Parathyroid adenoma (tissue), 2 donors: ENCODE results near the gene WDR20.

ENCODE experiments used
- H2AFZ ChIP-seq: fragments of 300-600 bp; sonication (generic); one replicate; pipeline ENCODE4 v1.7.0; 2017; ENCODE audit warnings: antibody characterized with exemption, mild to moderate bottlenecking
- H3K27ac ChIP-seq: fragments of 300-600 bp; sonication (generic); one replicate; pipeline ENCODE4 v1.7.0; 2017
- H3K27me3 ChIP-seq: fragments of 300-600 bp; sonication (generic); one replicate; pipeline ENCODE4 v1.7.0; 2017; ENCODE audit warnings: low read length; ENCODE audit not compliant: control insufficient read depth, insufficient read depth
- H3K36me3 ChIP-seq: fragments of 300-600 bp; sonication (generic); one replicate; pipeline ENCODE4 v1.7.0; 2017; ENCODE audit warnings: low read length; ENCODE audit not compliant: control insufficient read depth, insufficient read depth
- H3K4me1 ChIP-seq: fragments of 300-600 bp; sonication (generic); one replicate; pipeline ENCODE4 v1.7.0; 2017; ENCODE audit warnings: control low read depth
- H3K4me2 ChIP-seq: fragments of 300-600 bp; sonication (generic); one replicate; pipeline ENCODE4 v1.7.0; 2017; ENCODE audit warnings: low read length
- H3K4me3 ChIP-seq: fragments of 300-600 bp; sonication (generic); one replicate; pipeline ENCODE4 v1.7.0; 2017; ENCODE audit warnings: low read depth, low read length
- H3K79me2 ChIP-seq: fragments of 300-600 bp; sonication (generic); one replicate; pipeline ENCODE4 v1.7.0; 2017; ENCODE audit warnings: control low read depth
- H3K9ac ChIP-seq: fragments of 300-600 bp; sonication (generic); one replicate; pipeline ENCODE4 v1.7.0; 2017; ENCODE audit warnings: mild to moderate bottlenecking
- H3K9me3 ChIP-seq: fragments of 300-600 bp; sonication (generic); one replicate; pipeline ENCODE4 v1.7.0; 2017; ENCODE audit warnings: low read length; ENCODE audit not compliant: control insufficient read depth
- TF ChIP-seq, protein P1 (sequence below): fragments of 300-600 bp; sonication (generic); IDR thresholded peaks from one replicate; pipeline ENCODE4 v1.7.0; 2017; ENCODE audit warnings: antibody characterized with exemption, mild to moderate bottlenecking
- donor health status: primary hyperparathyroidism.

Gene WDR20

DNA sequence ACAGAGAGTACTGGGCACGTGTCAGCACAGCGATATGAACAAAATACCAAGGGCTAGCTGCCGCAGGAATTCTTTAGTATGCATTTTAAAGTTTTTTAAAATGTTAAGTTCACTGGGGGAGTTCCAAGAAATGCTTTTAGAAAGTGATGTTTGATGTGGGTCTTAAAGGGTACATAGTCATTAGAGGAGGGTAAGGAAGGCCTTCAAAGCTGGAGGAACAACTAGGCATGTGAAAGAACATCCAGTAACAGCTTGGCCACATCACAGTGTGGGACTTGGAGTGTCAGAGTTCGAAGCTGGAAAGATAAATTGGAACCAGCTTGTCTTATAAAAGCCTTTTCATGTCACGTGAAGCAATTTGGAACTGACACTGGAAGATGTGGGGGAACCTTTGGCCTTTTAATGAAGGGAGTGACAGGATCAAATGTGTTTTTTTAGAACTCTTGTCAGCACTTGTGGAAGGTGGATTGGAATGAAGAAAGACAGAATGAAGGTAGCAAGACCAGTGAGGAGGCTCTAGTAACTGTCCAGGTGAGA is 57.7 kb downstream of the WDR20 start:
- peaks cover 41% of the 10 kb centered on the region for H3K79me2 ChIP-seq
- no peaks in the 10 kb centered on the region for H3K36me3 ChIP-seq
- no peak overlapping the region for H2AFZ ChIP-seq
- no peak overlapping the region for H3K4me3 ChIP-seq
- H3K4me2 ChIP-seq, result no peak overlapping the region
- H3K4me1 ChIP-seq, result peaks cover 4% of the 10 kb centered on the region
- no peak overlapping the region for H3K27ac ChIP-seq
- no peak overlapping the region for H3K9ac ChIP-seq
- H3K27me3 ChIP-seq, result no peaks in the 10 kb centered on the region
- TF ChIP-seq, protein P1, sequence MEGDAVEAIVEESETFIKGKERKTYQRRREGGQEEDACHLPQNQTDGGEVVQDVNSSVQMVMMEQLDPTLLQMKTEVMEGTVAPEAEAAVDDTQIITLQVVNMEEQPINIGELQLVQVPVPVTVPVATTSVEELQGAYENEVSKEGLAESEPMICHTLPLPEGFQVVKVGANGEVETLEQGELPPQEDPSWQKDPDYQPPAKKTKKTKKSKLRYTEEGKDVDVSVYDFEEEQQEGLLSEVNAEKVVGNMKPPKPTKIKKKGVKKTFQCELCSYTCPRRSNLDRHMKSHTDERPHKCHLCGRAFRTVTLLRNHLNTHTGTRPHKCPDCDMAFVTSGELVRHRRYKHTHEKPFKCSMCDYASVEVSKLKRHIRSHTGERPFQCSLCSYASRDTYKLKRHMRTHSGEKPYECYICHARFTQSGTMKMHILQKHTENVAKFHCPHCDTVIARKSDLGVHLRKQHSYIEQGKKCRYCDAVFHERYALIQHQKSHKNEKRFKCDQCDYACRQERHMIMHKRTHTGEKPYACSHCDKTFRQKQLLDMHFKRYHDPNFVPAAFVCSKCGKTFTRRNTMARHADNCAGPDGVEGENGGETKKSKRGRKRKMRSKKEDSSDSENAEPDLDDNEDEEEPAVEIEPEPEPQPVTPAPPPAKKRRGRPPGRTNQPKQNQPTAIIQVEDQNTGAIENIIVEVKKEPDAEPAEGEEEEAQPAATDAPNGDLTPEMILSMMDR, result no peak
- H3K9me3 ChIP-seq, result no peaks in the 10 kb centered on the region

DNA sequence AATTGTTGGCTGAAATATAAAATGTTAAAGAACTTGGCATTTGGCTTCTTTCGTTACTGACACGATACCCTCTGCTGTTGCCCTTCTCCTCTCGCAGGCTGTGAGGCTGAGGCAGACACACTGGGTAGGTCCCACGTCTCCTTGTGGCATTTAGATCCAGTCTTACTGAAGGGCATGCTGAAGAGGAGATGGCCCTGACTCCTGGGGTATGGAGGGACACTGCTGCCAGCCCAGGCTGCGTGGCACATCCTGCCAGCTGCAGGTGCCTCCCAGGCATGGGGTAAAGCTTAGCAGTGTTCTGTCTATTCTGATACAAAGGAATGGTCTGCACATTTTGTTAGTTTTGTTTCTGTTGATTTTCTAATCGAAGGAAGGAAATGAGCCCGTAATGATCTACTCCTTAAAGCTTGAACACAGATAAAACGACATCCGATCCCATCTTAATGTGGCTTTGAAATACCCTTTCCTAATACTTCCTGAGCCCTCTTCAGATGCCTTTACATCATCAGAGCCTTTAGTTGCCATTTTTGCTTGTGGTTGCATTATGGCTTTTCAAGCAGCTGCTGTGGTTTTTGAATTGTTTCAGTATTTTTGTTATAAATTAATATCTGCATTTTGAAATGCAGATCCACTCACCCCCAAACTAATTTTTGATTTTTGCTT is 61.1 kb downstream of the WDR20 start:
- Histone ChIP-seq H3K79me2 (peaks cover 45% of the 10 kb centered on the region), H3K9ac (no peak overlapping the region), H3K9me3 (no peaks in the 10 kb centered on the region), H3K4me2 (no peak overlapping the region), H3K4me3 (no peak overlapping the region), H2AFZ (no peak overlapping the region), H3K36me3 (no peaks in the 10 kb centered on the region), H3K27ac (no peak overlapping the region), H3K27me3 (no peaks in the 10 kb centered on the region), H3K4me1 (peaks cover 4% of the 10 kb centered on the region)
- TF ChIP-seq, protein P1, result no peak

DNA sequence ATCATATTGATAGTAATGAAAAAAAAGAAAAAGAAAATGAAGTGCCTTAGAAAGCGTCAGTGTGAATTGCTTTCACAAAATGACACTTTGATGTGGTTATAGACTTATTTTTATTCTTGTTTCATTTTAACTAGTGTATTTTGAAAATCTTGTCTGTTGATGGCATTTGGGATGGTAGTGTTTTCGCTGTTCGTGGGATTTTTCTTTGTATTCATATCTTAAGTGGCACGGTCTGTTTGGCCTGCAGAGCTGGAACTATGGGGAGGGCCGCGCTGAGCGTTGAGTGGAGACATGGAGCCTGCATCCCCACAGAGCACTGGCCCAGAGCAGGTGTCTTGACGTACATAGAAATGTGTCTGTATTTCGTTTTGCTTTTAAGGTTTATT is 61.6 kb downstream of the WDR20 start:
- H3K4me1 ChIP-seq, result peaks cover 4% of the 10 kb centered on the region
- H3K27ac ChIP-seq, result no peak overlapping the region
- TF ChIP-seq, protein P1, result no peak
- no peaks in the 10 kb centered on the region for H3K9me3 ChIP-seq
- no peak overlapping the region for H3K9ac ChIP-seq
- no peak overlapping the region for H3K4me2 ChIP-seq
- no peak overlapping the region for H2AFZ ChIP-seq
- H3K27me3 ChIP-seq, result no peaks in the 10 kb centered on the region
- H3K4me3 ChIP-seq, result no peak overlapping the region
- H3K36me3 ChIP-seq, result no peaks in the 10 kb centered on the region
- peaks cover 45% of the 10 kb centered on the region for H3K79me2 ChIP-seq

DNA sequence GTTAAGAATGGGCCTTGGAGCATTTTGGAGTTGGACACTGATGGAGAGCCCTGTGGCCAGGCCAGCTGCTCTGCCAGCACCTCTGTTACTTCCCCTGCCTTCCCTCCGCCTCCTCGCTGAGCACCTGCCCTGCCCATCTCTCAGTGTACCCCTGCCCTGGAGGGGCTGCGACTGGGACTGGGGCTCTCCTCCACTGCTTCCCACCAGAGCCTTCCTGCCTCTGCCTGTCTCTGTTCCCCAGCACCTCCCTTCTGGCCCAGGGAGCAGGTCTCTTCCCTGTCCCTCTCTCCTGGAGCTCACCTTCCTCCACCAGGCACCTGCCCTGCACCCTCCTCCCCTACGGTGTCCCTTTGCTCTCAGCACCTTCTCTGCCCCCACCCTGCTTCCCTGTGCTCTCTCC is 62.1 kb downstream of the WDR20 start:
- Histone ChIP-seq H2AFZ (no peak overlapping the region), H3K36me3 (no peaks in the 10 kb centered on the region), H3K27me3 (no peaks in the 10 kb centered on the region), H3K9me3 (no peaks in the 10 kb centered on the region), H3K4me3 (no peak overlapping the region), H3K9ac (no peak overlapping the region), H3K4me2 (no peak overlapping the region), H3K79me2 (peaks cover 45% of the 10 kb centered on the region), H3K4me1 (peaks cover 1% of the 10 kb centered on the region), H3K27ac (no peak overlapping the region)
- TF ChIP-seq, protein P1, result no peak

DNA sequence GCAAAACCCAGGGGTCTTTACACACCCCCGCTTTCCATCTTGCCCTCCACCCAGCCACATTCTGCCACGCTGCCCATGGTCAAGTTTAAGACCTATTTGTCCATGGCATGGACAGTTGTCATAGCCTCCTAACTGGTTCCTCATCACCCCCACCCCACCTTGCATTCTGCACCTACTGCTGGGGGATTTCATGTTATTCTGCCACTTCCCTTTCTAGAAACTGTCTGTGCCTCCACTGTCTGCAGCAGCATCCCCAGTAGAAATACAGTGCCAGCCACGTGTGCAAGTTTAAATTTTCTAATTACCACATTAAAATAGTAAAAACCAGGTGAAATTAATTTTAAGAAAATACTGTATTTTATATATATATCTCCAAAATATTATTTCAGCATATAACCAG is 63.2 kb downstream of the WDR20 start:
- Histone ChIP-seq H3K4me1 (no peaks in the 10 kb centered on the region), H3K79me2 (peaks cover 38% of the 10 kb centered on the region), H3K9me3 (no peaks in the 10 kb centered on the region), H3K9ac (no peak overlapping the region), H3K27ac (no peak overlapping the region), H3K36me3 (no peaks in the 10 kb centered on the region), H3K4me2 (no peak overlapping the region), H3K27me3 (no peaks in the 10 kb centered on the region), H2AFZ (no peak overlapping the region), H3K4me3 (no peak overlapping the region)
- TF ChIP-seq, protein P1, result no peak
